ENCODE results near the gene SLAMF6.
"Not testable (repeated sequence)": the region's sequence is repeated elsewhere in the genome, so short reads cannot be mapped to it uniquely, and the experiment has no call there.

Gene SLAMF6

DNA sequence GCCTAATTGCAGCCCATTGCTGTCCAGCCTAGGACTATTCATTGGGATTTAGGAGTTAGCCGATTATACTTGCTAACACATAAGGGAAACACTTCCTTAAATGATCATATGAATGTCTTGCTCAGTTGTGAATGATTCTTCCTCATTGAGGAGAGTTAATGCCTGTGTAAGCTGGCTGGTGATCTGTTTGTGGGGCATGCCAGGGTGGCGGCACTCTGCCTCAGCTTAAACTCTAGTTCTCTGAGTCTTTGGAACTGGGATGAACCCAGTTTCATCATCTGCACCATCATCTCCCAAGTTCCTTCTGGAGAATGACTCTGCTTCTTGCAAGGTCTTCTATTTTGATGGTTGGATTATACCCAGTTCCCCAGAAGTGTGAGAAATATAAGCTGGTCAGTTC, 23.9 kb upstream of the SLAMF6 start:
- no peak overlapping the region for H3K4me3 ChIP-seq

DNA sequence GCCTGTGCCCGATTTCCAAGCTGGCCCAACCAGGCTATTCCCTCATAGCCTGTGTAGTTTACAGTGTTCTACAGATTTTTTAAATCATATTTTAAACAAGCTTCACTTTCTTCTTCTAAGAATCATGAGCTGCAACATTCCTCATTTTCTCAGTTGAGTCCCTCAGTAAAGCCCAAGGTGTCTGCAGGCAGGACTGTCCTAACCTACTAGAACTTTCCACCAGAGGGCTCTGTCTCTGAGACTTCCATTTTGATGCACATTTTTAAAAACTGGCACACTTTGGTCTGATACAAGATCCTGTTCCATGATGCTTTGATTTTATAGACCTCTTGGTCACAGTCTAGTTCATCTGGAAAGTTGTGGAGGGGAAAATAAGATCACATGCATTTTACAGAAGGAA, 21.6 kb upstream of the SLAMF6 start:
- Histone ChIP-seq H3K4me3 (no peak overlapping the region), H3K27ac (peak overlapping the region in 1 of 21 experiments; percentile 37)

More for the DNA sequence above, 23.9 kb upstream of the SLAMF6 start:
- peak overlapping the region in 3 of 21 experiments; percentile 42 to 54 (median 48) for H3K27ac ChIP-seq

DNA sequence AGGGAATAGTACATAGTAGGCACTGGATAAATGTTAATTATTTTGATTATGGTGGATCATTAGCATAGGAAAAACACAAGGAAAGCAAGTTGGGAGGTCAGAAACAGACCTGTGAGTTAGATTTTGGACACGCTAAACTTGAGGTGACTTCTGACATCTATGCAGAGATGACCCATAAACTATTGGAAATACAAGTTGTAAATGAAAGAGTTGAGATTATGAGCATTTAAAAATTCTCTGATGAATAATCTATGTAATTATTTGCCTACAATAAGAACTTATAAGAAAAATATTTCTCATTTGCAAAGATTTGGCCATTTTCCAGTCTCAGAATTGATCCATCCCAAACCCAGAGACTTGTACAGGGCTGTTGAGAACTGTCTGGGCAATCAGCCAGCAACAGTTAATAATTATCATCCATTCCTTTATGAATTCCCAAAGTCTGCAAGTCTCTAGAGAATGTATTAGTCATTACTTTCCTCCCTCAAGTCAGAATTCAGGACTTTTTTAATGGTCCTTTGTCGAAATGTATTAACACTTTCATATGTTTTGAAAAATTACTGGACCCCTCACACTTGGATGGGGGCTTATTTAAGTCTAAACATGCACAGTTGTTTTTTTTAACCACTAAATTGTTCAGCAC, 19.4 kb upstream of the SLAMF6 start:
- Histone ChIP-seq H3K27ac (peak overlapping the region in 3 of 21 experiments; percentile 35 to 90 (median 84)), H3K4me3 (no peak overlapping the region)

DNA sequence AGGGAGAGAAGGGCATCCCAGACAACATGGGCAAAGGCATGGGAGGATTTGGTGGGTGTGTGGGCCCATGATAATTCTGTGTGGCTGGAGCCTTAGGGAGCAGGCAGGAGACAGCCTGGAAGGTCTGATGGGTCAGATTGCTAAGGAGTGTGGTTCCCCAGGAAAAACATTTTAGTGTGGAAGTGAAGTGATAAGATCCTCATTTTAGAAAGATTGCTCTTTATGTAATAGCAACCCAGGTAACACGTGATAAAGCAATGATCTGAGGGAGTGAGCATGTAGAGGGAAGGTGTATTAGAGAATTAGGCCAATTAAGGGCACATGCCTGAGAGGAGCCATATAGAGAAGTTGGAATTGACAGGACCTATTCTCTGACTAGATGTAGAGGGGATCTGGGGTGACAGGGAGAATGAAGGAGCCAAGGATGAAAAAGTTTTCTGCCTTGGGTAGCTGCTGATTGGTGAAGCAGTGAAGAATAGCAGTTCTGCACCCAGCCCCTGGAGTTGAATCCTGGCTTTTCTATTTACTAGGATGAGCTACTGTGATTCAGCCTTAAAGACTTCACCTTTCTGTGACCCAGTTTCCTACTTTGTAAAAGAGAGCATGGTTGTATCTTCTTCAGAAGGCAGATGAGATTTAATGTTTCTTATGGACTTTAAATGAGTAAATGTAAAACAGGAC, 18.7 kb upstream of the SLAMF6 start:
- peak overlapping the region in 7 of 21 experiments; percentile 17 to 90 (median 40) for H3K27ac ChIP-seq
- H3K4me3 ChIP-seq, result no peak overlapping the region

DNA sequence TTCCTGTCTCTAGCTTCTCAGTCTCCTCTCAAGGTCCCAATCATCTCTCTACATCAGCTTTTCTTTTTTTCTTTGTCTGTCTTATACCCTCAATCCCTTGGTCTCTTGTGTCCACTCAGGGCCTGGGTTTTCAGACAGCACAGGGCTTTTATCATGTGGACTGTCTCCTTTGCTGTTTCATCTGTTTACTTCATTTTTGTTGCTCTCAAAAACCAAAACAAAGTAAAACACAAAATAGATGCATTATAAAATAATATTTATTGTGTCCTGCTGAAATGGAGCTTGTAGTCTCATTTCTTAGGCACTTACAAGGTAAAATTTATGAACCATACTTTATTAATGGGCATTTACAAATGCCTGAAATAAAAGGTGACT, 17.8 kb upstream of the SLAMF6 start:
- Histone ChIP-seq H3K27ac (peak overlapping the region in 12 of 21 experiments; percentile 13 to 90 (median 58)), H3K4me3 (no peak overlapping the region)

DNA sequence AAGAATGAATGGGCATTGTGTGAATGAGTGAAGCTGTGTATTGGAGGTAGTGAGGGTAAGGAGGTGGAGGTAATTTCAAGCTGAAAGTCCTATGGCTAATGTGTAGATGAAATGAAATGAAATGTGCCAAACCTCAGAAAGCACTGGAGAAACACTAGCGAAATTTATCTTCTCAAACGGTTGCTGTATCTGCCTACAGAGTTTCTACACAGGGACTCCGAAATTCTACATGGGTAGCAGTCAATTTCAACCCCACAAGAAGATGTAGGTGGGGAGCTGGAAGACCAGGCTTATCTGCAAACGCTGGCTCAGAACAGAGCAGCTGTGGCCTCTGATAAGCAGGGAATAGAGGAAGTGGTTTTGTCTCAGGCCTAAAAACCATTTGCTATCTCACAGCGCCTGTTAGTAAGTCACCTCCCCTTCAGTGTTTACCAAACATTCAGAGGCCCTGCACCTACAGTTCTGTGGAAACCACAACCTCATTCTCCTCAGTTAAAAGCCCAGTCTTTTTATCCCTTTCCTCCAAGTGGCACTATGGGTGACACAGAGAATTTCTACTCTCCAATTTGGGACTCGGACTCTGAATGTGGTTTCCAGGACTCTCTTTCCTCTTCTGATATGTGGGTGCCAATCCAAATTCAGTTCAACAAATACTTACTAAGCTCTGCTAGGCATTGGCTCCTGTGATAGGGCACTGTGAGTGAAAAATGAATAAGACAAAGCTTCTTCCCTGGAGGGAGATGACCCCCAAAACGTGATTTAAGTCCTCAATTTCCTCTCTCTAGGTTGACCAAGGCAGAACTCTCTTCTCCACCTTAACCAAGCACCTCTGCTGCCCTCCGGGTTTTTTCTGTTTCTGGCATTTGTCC, 17.2 kb upstream of the SLAMF6 start:
- peak overlapping the region in 13 of 21 experiments; percentile 13 to 90 (median 51) for H3K27ac ChIP-seq

DNA sequence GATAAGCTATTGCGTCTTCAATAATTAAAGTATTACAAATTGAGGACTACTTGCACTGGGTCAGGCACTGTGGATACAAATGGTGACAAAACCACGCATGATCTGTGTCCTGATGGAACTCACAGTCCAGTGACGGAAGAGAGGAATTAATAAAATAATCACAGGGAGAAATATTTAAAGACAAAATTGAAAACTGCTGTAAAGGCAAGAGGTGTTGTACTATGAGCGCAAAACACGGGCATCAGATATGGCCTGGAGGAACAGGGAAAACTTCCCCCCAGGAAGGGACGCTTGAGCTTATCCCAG, 16.6 kb upstream of the SLAMF6 start:
- H3K4me3 ChIP-seq, result no peak overlapping the region
- H3K27ac ChIP-seq, result peak overlapping the region in 7 of 21 experiments; percentile 6 to 90 (median 69)

More for the DNA sequence above, 17.2 kb upstream of the SLAMF6 start:
- H3K4me3 ChIP-seq, result no peak overlapping the region

DNA sequence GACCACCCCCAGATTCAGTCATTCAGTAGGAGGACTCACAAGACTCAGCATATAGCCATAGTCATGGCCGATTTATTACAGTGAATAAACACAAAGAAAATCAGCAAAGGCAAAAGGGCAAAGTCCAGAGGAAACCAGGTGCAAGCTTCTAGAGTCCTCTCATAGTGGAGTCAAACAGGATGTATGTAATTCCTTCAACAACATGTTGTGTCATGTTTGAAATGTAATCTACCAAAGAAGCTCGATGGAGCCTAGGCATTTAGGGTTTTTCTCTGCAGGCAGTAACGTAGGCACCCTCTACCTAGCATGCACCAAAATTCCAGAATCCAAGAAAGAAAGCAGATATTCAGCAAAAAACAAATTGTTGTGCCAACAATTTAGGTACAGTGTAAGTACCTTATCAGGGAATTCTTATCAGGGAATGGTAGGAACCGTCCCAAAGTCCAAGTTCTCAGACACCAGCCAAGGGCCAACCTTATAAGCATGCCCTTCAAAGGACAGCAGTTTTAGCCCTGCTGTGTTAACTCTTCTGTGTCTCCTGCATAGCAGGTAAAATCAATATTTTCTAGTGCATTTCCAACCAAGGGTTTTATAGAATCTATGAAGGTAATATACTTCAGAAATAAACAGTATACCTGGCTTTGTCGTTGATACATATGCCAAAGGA, 16.1 kb upstream of the SLAMF6 start:
- Histone ChIP-seq H3K27ac (peak overlapping the region in 7 of 21 experiments; percentile 6 to 90 (median 69)), H3K4me3 (no peak overlapping the region)

DNA sequence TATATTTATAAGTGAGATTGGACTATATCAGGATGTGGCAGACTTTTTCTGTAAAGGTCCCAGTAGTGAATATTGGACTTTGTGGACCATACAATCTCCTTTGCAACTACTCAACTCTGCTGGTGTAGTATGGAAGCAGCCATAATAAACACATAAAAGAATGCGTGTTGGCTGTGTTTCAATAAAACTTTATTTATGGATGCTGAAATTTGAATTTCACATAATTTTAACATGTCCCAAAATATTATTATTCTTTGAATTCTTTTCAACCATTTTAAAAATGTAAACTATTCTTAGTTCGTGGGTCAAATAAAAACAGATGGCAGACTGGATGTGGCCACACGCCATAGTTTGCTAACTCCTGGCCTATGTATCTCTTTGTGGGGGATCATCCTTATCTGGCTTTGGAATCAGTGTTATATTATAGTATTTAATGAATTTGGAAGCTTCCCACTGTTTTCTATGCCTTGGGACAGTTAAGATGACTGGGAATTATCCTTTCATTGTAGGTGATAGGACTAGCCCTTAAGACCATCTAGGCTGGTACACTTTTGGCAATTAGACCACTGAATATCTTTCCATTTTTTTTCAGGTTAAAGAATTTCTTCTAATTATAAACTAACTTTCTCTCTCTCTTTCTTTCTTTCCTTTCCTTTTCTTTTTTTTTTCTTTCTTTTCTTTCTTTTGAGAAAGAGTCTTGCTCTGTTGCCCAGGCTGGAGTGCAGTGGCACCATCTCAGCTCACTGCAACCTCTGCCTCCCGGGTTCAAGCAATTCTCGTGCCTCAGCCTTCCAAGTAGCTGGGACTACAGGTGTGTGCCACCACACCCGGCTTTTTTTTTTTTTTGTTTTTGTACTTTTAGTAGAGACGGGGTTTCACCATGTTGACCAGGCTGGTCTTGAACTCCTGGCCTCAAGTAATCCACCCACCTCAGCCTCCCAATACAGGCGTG, 14.9 kb upstream of the SLAMF6 start:
- peak overlapping the region in 2 of 21 experiments; percentile 8 to 90 for H3K27ac ChIP-seq
- H3K4me3 ChIP-seq, result no peak overlapping the region

DNA sequence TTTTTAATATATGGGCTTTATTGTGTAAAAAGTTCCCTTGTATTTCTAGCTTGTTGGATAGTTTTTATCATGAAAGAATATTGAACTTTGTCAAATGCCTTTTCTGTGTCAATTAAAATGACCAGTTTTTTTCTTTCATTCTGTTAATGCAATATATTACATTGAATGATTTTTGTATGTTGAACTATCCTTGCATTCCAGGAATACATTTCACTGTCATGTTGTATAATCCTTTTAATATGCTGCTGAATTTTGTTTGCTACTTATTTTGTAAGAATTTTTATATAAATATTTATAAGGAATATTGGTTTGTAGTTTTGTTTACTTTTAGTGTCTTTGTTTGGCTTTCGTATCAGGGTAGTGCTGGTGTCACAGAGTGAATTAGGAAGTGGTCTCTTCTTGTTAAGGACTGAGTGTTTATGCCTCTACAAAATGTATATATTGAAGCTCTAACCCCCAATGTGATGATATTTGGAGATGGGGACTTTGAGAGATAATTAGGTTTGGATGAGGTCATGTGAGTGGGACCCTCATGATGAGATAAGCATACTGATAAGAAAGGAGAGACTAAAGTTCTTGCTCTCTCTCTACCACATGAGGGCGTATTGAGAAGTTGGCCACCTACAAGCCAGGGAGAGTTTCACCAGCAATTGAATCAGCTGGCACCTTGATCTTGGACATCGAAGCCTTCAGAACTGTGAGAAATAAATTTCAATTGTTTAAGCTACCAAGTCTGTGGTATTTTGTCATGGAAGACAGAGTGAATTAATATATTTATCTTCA, 12.0 kb upstream of the SLAMF6 start:
- no peak overlapping the region for H3K4me3 ChIP-seq
- H3K27ac ChIP-seq, result no peak overlapping the region

DNA sequence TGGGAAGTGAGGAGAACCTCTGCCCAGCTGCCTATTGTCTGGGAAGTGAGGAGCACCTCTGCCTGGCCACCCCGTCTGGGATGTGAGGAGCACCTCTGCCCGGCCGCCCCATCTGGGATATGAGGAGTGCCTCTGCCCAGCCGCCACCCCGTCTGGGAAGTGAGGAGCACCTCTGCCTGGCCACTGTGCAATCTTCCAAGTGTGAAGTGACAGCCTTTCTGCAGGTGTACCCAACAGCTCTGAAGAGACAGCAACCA, 9.4 kb upstream of the SLAMF6 start:
- not testable (repeated sequence) for H3K27ac ChIP-seq, H3K4me3 ChIP-seq

DNA sequence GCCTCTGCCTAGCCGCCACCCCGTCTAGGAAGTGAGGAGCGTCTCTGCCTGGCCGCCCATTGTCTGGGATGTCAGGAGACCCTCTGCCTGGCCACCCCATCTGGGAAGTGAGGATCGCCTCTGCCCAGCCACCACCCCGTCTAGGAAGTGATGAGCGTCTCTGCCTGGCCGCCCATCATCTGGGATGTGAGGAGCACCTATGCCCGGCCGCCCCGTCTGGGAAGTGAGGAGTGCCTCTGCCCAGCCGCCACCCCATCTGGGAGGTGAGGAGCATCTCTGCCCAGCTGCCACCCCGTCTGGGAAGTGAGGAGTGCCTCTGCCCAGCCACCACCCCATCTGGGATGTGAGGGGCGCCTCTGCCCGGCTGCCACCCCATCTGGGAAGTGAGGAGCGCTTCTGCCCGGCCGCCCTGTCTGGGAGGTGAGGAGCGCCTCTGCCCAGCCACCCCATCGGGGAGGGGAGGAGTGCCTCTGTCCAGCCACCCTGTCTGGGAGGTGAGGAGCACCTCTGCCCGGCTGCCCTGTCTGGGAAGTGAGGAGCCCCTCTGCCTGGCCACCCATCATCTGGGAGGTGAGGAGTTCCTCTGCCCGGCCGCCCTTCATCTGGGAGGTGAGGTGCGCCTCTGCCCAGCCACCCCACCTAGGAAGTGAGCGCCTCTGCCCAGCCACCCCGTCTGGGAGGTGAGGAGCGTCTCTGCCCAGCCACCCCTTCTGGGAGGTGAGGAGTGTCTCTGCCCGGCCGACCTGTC, 8.9 kb upstream of the SLAMF6 start:
- not testable (repeated sequence) for H3K27ac ChIP-seq, H3K4me3 ChIP-seq

DNA sequence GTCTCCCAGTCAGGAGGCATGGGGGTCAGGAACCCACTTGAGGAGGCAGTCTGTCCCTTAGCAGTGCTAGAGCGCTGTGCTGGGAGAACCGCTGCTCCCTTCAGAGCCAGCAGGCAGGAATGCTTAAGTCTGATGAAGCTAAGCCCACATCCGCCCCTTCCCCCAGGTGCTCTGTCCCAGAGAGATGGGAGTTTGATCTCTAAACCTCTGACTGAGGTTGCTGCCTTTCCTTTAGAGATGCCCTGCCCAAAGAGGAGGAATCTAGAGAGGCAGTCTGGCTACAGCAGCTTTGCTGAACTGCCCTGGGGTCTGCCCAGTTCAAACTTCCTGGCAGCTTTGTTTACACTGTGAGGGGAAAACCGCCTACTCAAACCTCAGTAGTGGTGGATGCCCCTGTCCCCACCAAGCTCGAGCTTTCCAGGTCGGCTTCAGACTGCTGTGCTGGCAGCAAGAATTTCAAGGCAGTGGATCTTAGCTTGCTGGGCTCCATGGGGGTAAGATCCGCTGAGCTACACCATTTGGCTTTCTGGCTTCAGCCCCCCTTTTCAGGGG, 6.4 kb upstream of the SLAMF6 start:
- not testable (repeated sequence) for H3K27ac ChIP-seq, H3K4me3 ChIP-seq

DNA sequence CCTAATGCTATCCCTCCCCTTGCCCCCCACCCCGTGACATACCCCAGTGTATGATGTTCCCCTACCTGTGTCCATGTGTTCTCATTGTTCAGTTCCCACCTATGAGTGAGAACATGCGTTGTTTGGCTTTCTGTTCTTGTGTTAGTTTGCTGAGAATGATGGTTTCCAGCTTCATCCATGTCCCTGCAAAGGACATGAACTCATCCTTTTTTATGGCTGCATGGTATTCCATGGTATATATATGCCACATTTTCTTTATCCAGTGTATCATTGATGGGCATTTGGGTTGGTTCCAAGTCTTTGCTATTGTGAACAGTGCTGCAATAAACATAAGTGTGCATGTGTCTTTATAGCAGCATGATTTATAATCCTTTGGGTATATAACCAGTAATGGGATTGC, 734 bp upstream of the SLAMF6 start:
- not testable (repeated sequence) for H3K4me3 ChIP-seq
- H3K27ac ChIP-seq, result peak overlapping the region in 2 of 21 experiments; percentile 85 to 89

DNA sequence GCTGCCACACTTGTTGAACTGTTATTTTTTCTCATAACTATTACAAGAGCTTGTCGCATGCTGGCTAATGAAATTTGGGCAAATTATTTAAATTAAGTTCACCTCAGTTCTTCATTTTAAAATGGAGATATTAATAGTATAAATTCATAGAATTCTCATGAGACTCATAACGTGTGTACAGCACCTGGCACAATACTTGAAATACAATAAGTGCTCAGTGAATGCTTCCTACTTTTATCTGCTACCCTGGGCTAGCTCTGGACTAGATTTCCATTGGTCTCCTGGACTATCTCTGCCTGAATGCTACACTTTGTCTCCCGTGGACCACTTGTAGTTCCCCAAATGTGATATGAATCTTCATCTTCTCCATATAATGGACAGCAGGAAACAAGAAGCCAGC, 919 bp downstream of the SLAMF6 start:
- Histone ChIP-seq H3K4me3 (peak overlapping the region in 5 of 7 experiments; percentile 9 to 31 (median 18)), H3K27ac (peak overlapping the region in 12 of 21 experiments; percentile 2 to 89 (median 67))

DNA sequence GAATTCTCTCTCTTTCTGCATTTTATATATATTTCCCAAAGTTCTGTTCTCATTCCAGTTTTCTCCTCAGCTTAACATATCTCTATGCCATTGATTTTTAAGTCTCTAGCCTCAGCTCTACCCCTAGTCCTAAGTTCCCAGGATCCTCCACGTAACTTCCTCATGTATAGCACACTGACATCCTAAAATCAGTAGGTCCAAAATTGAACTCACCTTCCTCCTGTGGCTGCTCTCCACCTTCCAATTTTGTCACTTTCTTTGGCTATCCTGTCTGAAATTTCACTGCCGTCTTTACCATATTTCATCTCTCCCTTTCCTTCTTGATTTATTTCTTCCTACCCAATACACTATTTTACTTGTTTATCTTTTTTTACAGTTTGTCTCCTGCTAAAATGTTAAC, 1.5 kb downstream of the SLAMF6 start:
- Histone ChIP-seq H3K4me3 (peak overlapping the region in 4 of 7 experiments; percentile 9 to 31 (median 22)), H3K27ac (peak overlapping the region in 14 of 21 experiments; percentile 0 to 89 (median 46))

DNA sequence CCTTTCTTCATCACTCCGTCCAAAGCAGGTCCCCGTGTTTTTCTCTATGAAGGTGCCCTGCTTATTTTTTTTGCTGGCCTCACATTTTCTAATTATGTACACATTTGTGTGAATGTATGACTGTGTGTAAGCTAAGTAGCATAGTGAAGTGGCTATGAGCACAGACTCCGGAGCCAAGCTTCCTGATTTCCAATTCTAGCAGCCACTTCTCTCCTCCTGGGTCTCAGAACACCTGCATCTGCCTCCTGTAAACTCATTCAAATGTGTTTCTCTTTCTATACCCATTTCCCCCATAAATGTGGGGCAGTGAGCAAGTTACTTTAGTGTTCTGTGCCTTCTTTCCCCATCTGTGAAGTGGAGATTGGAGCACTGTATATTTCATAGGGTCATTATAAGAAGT, 2.1 kb downstream of the SLAMF6 start:
- peak overlapping the region in 13 of 21 experiments; percentile 0 to 89 (median 49) for H3K27ac ChIP-seq
- H3K4me3 ChIP-seq, result peak overlapping the region in 4 of 7 experiments; percentile 1 to 31 (median 17)
